Endothelial cell of umbilical vein (primary cell): ENCODE results near the gene RINL. TPM values are rescaled to one million over a fixed set of nuclear protein-coding genes. Genes with fewer than 3 reads are reported as not detected.

Experiments
- BruUV-seq: library from RNA; stranded (reverse); fragments of 400-500 nt; replicated peaks from 2 replicates; lab custom pipeline; 2021; lab: Mats Ljungman, UMichigan
- CTCF ChIA-PET: fragments of 300-600, 350-600 bp; sonication (Branson Sonifier 250); formaldehyde crosslinking; loops from one replicate; lab custom pipeline; 2021; ENCODE audit warnings: antibody characterized with exemption, inconsistent platforms; lab: Charles Lee
- POLR2A ChIA-PET: fragments of 300-600, 350-600 bp; sonication (Branson Sonifier 250); formaldehyde crosslinking; loops from one replicate; lab custom pipeline; 2021; ENCODE audit warnings: antibody characterized with exemption, inconsistent platforms; lab: Charles Lee
- DNase-seq: peaks from one replicate; pipeline ENCODE4 v3.0.0-alpha.2; 2011; ENCODE audit warnings: low read depth, low spot score
- FAIRE-seq: peaks from 2 replicates; lab custom pipeline; 2011; peaks lifted over from hg19 to GRCh38; lab: Jason Lieb, UNC
- H2AFZ ChIP-seq: 2 replicates; pipeline ENCODE4 v1.6.0; 2012; ENCODE audit warnings: low read depth, low read length, control low read depth, inconsistent platforms
- H3K27ac ChIP-seq: 2 replicates; pipeline ENCODE4 v1.5.1; 2011; ENCODE audit warnings: low read depth, mild to moderate bottlenecking, control low read depth, low read length, moderate library complexity; ENCODE audit not compliant: insufficient read depth
- H3K27me3 ChIP-seq, 2 experiments: 2 replicates each; pipeline versions ENCODE4 v1.6.0 to v1.6.1; 2011; ENCODE audit warnings: low read length in 2 of 2, mixed read lengths in 1 of 2; ENCODE audit not compliant: control insufficient read depth in 2 of 2, insufficient read depth in 2 of 2
- H3K36me3 ChIP-seq, 2 experiments: 2 replicates in 1 of 2; 3 replicates in 1 of 2; pipeline ENCODE4 v1.5.1; 2011; ENCODE audit warnings: low read length in 2 of 2, mild to moderate bottlenecking in 1 of 2, moderate library complexity in 1 of 2; ENCODE audit not compliant: control insufficient read depth in 2 of 2, insufficient read depth in 2 of 2; ENCODE audit errors: extremely low read depth in 1 of 2
- H3K4me1 ChIP-seq: 3 replicates; pipeline ENCODE4 v1.5.1; 2011; ENCODE audit warnings: mild to moderate bottlenecking, low read length; ENCODE audit not compliant: control insufficient read depth, insufficient read depth; ENCODE audit errors: extremely low read depth
- H3K4me2 ChIP-seq: 2 replicates; pipeline ENCODE4 v1.6.1; 2011; ENCODE audit warnings: low read length, control low read depth, mixed read lengths; ENCODE audit not compliant: insufficient read depth
- H3K4me3 ChIP-seq, 3 experiments: fragments of 200-600 bp in 1 of 3; sonication (generic), shearing (Covaris generic) in 1 of 3; replicated peaks in 1 of 3; 2 replicates each; pipeline ENCODE4 v1.5.1; 2011 to 2016; ENCODE audit warnings: control low read depth in 3 of 3, low read length in 3 of 3, mild to moderate bottlenecking in 2 of 3, inconsistent platforms in 1 of 3, low read depth in 1 of 3, moderate library complexity in 1 of 3; ENCODE audit not compliant: insufficient read depth in 1 of 3
- H3K79me2 ChIP-seq: 2 replicates; pipeline ENCODE4 v1.6.0; 2012; ENCODE audit warnings: low read length, inconsistent platforms; ENCODE audit not compliant: control insufficient read depth, insufficient read depth
- H3K9ac ChIP-seq: replicated peaks from 2 replicates; pipeline ENCODE3; 2011; ENCODE audit warnings: low read length, control low read depth; ENCODE audit not compliant: insufficient read depth; ENCODE audit errors: extremely low read depth
- H3K9me1 ChIP-seq: replicated peaks from 3 replicates; pipeline ENCODE4 v1.6.0; 2011; ENCODE audit warnings: mild to moderate bottlenecking, low read length; ENCODE audit not compliant: control insufficient read depth, insufficient read depth; ENCODE audit errors: extremely low read depth
- H3K9me3 ChIP-seq: replicated peaks from 2 replicates; pipeline ENCODE4 v1.5.1; 2012; ENCODE audit warnings: low read length, inconsistent platforms; ENCODE audit not compliant: control insufficient read depth, insufficient read depth
- H4K20me1 ChIP-seq: replicated peaks from 2 replicates; pipeline ENCODE3; 2011; ENCODE audit warnings: mild to moderate bottlenecking, low read length; ENCODE audit not compliant: control insufficient read depth, insufficient read depth; ENCODE audit errors: extremely low read depth
- CTCF ChIP-seq, 2 donors: IDR thresholded peaks; 1 replicate in 1 of 2; 2 replicates in 1 of 2; pipeline ENCODE4 v1.5.1; 2011; ENCODE audit warnings: low read length in 2 of 2, mild to moderate bottlenecking in 2 of 2, moderate library complexity in 2 of 2, control low read depth in 1 of 2, inconsistent platforms in 1 of 2, low read depth in 1 of 2; ENCODE audit not compliant: insufficient read depth in 1 of 2; ENCODE audit errors: extremely low read depth in 1 of 2
- EZH2 ChIP-seq: IDR thresholded peaks from 2 replicates; pipeline ENCODE4 v1.6.1; 2012; ENCODE audit warnings: borderline replicate concordance, low read depth, mild to moderate bottlenecking, moderate library complexity, low read length, inconsistent platforms; ENCODE audit not compliant: severe bottlenecking
- FOS ChIP-seq: IDR thresholded peaks from 2 replicates; pipeline ENCODE4 v1.6.1; 2011; ENCODE audit warnings: mild to moderate bottlenecking, low read length, moderate library complexity, borderline replicate concordance; ENCODE audit not compliant: insufficient read depth
- GATA2 ChIP-seq: IDR thresholded peaks from 2 replicates; pipeline ENCODE4 v1.7.0; 2011; ENCODE audit warnings: low read depth, mild to moderate bottlenecking, moderate library complexity, mixed read lengths, low read length; ENCODE audit not compliant: insufficient read length, insufficient read depth
- JUN ChIP-seq: IDR thresholded peaks from 2 replicates; pipeline ENCODE4 v1.6.1; 2011; ENCODE audit warnings: borderline replicate concordance, low read depth; ENCODE audit not compliant: insufficient read length, insufficient read depth
- MAX ChIP-seq: IDR thresholded peaks from 2 replicates; pipeline ENCODE4 v1.6.1; 2011; ENCODE audit not compliant: insufficient read depth, insufficient read length
- MYC ChIP-seq: IDR thresholded peaks from one replicate; pipeline ENCODE4 v1.6.1; 2011; ENCODE audit warnings: mild to moderate bottlenecking, low read depth, low read length
- POLR2A ChIP-seq: IDR thresholded peaks from 2 replicates; pipeline ENCODE4 v1.6.1; 2012; ENCODE audit warnings: low read depth, mild to moderate bottlenecking, control low read depth, low read length
- POLR2AphosphoS5 ChIP-seq: IDR thresholded peaks from 2 replicates; pipeline ENCODE4 v1.6.1; 2012; ENCODE audit warnings: low read depth, mild to moderate bottlenecking, control low read depth, low read length, moderate library complexity; ENCODE audit not compliant: insufficient read depth
- dilution Hi-C: fragments of 300-500 bp; cut with MboI; formaldehyde crosslinking; loops from one replicate; pipeline ENCODE4 v1.15.0; 2019; ENCODE audit warnings: low sequenced_read_pairs; ENCODE audit not compliant: extremely low pct_ligation_motif_present
- intact Hi-C: fragments of 100-400 bp; cut with micrococcal nuclease; formaldehyde crosslinking; loops from one replicate; pipeline ENCODE4 v1.10.0; 2022
- polyA plus RNA-seq, 4 experiments: library from polyadenylated mRNA; depleted of rRNA in 3 of 4; stranded (reverse) in 3 of 4; unstranded in 1 of 4; fragments of >200 nt; gene quantifications; 2 replicates each; pipeline versions ENCODE4 v1.2.1 to v1.2.3, GENCODE V29; 2011 to 2012; ENCODE audit warnings: missing spikeins in 1 of 4
- total RNA-seq: library from RNA; stranded (reverse); gene quantifications from 2 replicates; pipeline ENCODE4 v1.2.3, GENCODE V29; 2021

The RINL gene
- total and polyA plus RNA-seq, 2 donors (not counting 3 experiments of a cell fraction or from before 2014, with no cell fraction given) = 5.3 to 10.1 TPM

- dilution Hi-C loops = no loop called here
- POLR2A ChIA-PET = interaction anchor here (0.6 to 1.2 kb wide), 11 partner anchors 8 to 201 kb away, joined by 3 to 6 read pairs (median 3); partner anchors contain the start of genes ACTN4, ECH1, MRPS12 and SARS2
- intact Hi-C loops = loop anchor here (2.0 kb wide), 1 partner anchor 80 kb away; no protein-coding TSS in a partner anchor
- TF ChIP-seq FOS (no peak), POLR2AphosphoS5 (no peak), GATA2 (no peak), CTCF (IDR thresholded peaks at IDR 0.05; ENCODE audit: extremely low read depth in 1 of 2, insufficient read depth in 1 of 2, low read depth in 1 of 2, low read length in 2 of 2) (no peak), MAX (no peak), POLR2A (no peak), JUN (no peak), MYC (no peak), EZH2 (no peak)
- H3K4me2 ChIP-seq = peak overlapping the region; percentile 80
- no peaks in the 10 kb centered on the region for H4K20me1 ChIP-seq
- H3K9ac ChIP-seq = peak overlapping the region; percentile 73
- peaks cover 34% of the 10 kb centered on the region for H3K4me1 ChIP-seq
- TSS peak; percentile 43 for BruUV-seq
- no peaks in the 10 kb centered on the region for H3K9me1 ChIP-seq
- H3K27ac ChIP-seq = peak overlapping the region; percentile 86
- peaks cover 21 to 34% of the 10 kb centered on the region in 2 experiments for H3K36me3 ChIP-seq
- H3K9me3 ChIP-seq = no peaks in the 10 kb centered on the region
- peak overlapping the region; percentile 8 to 84 (median 56) for H3K4me3 ChIP-seq
- CTCF ChIA-PET = interaction anchor here (0.6 to 1.4 kb wide), 13 partner anchors 15 to 214 kb away, joined by 3 to 9 read pairs (median 3); partner anchors contain the start of genes ECH1, MRPS12, NFKBIB and SARS2
- H2AFZ ChIP-seq = no peak overlapping the region
- H3K27me3 ChIP-seq = no peaks in the 10 kb centered on the region
- peak; percentile 31 for FAIRE-seq
- peaks cover 54% of the 10 kb centered on the region for H3K79me2 ChIP-seq
- DNase-seq = peak; percentile 16
These were observed 29.6 kb downstream of the RINL start for GRCh38 chr19:38848299-38849146.
